H1 (cell line): ENCODE results near the gene FAM131A. TPM values are rescaled to one million over a fixed set of nuclear protein-coding genes. Genes with fewer than 3 reads are reported as not detected.

Source experiments
- CTCF ChIA-PET: fragments of 300-600 bp; sonication (Branson Sonifier 250); formaldehyde crosslinking; loops from one replicate; lab custom pipeline; 2021; ENCODE audit not compliant: partially characterized antibody; lab: Charles Lee
- POLR2A ChIA-PET: fragments of 300-600 bp; sonication (Branson Sonifier 250); formaldehyde crosslinking; loops from one replicate; lab custom pipeline; 2021; ENCODE audit warnings: inconsistent platforms; ENCODE audit not compliant: partially characterized antibody; lab: Charles Lee
- DNase-seq, 2 experiments: peaks; one replicate each; pipeline versions ENCODE4 v3.0.0 to v3.0.0-alpha.2; 2010 to 2022; ENCODE audit warnings: low spot score in 2 of 2, low read depth in 1 of 2, mixed read lengths in 1 of 2
- FAIRE-seq: peaks from 2 replicates; lab custom pipeline; 2011; peaks lifted over from hg19 to GRCh38; lab: Jason Lieb, UNC
- H2AFZ ChIP-seq: 2 replicates; pipeline ENCODE4 v1.8.1; 2012; ENCODE audit warnings: low read length, inconsistent platforms
- H2AK5ac ChIP-seq: 2 replicates; pipeline ENCODE4 v1.6.1; 2013; ENCODE audit warnings: low read depth, low read length
- H2BK120ac ChIP-seq: replicated peaks from 2 replicates; pipeline ENCODE3; 2013; ENCODE audit warnings: low read depth, low read length, inconsistent platforms
- H2BK12ac ChIP-seq: 2 replicates; pipeline ENCODE4 v1.6.1; 2013; ENCODE audit warnings: low read depth, low read length
- H2BK15ac ChIP-seq: 2 replicates; pipeline ENCODE4 v1.6.1; 2013; ENCODE audit warnings: low read length
- H2BK20ac ChIP-seq: 2 replicates; pipeline ENCODE4 v1.6.1; 2013; ENCODE audit warnings: low read length
- H2BK5ac ChIP-seq: 2 replicates; pipeline ENCODE4 v1.6.1; 2013; ENCODE audit warnings: low read depth, low read length
- H3K14ac ChIP-seq: 2 replicates; pipeline ENCODE4 v1.6.1; 2013; ENCODE audit warnings: inconsistent platforms; ENCODE audit not compliant: insufficient read length
- H3K18ac ChIP-seq: 2 replicates; pipeline ENCODE4 v1.6.1; 2013; ENCODE audit warnings: low read length; ENCODE audit errors: extremely low read depth
- H3K23ac ChIP-seq: 2 replicates; pipeline ENCODE4 v1.6.1; 2013; ENCODE audit warnings: inconsistent platforms; ENCODE audit not compliant: insufficient read length
- H3K23me2 ChIP-seq: 2 replicates; pipeline ENCODE4 v1.6.1; 2013; ENCODE audit warnings: low read depth, low read length
- H3K27ac ChIP-seq: 2 replicates; pipeline ENCODE4 v1.6.1; 2011; ENCODE audit warnings: low read depth, low read length, inconsistent platforms
- H3K27me3 ChIP-seq, 4 experiments: replicated peaks in 1 of 4; 1 replicate in 1 of 4; 2 replicates in 3 of 4; pipeline versions ENCODE4 v1.6.1 to v1.8.1; 2011 to 2013; ENCODE audit warnings: low read length in 3 of 4, mild to moderate bottlenecking in 3 of 4, inconsistent platforms in 2 of 4, mixed read lengths in 2 of 4, moderate library complexity in 1 of 4; ENCODE audit not compliant: control insufficient read depth in 3 of 4, insufficient read depth in 3 of 4; ENCODE audit errors: extremely low read depth in 1 of 4
- H3K36me3 ChIP-seq, 4 experiments: 2 replicates each; pipeline versions ENCODE4 v1.6.1 to v1.8.1; 2011 to 2013; ENCODE audit warnings: mild to moderate bottlenecking in 4 of 4, low read length in 3 of 4, moderate library complexity in 2 of 4, control low read depth in 1 of 4, inconsistent platforms in 1 of 4; ENCODE audit not compliant: insufficient read depth in 4 of 4, control insufficient read depth in 2 of 4
- H3K4ac ChIP-seq: replicated peaks from 2 replicates; pipeline ENCODE3; 2013; ENCODE audit warnings: low read length, low read depth, mixed read lengths, inconsistent platforms; ENCODE audit not compliant: insufficient read length
- H3K4me1 ChIP-seq, 4 experiments: replicated peaks in 1 of 4; 1 replicate in 1 of 4; 2 replicates in 3 of 4; pipeline versions ENCODE4 v1.6.1 to v1.8.1; 2011 to 2013; ENCODE audit warnings: low read length in 3 of 4, inconsistent platforms in 2 of 4, mixed read lengths in 1 of 4; ENCODE audit not compliant: insufficient read depth in 4 of 4, control insufficient read depth in 3 of 4
- H3K4me2 ChIP-seq, 2 experiments: 2 replicates each; pipeline versions ENCODE4 v1.6.1 to v1.8.1; 2011 to 2013; ENCODE audit warnings: low read depth in 2 of 2, low read length in 2 of 2, control low read depth in 1 of 2, inconsistent platforms in 1 of 2, mild to moderate bottlenecking in 1 of 2; ENCODE audit not compliant: insufficient read depth in 1 of 2
- H3K4me3 ChIP-seq, 4 experiments: fragments of 200-600, 300-600 bp in 1 of 4; sonication (generic), shearing (Covaris generic), sonication (Bioruptor Twin) in 1 of 4; 2 replicates each; pipeline versions ENCODE4 v1.5.1 to v1.8.1; 2011 to 2016; ENCODE audit warnings: low read length in 4 of 4, low read depth in 3 of 4, control low read depth in 2 of 4, inconsistent platforms in 2 of 4, mild to moderate bottlenecking in 2 of 4, mixed read lengths in 1 of 4, moderate library complexity in 1 of 4; ENCODE audit not compliant: insufficient read depth in 2 of 4; ENCODE audit errors: extremely low read depth in 1 of 4
- H3K56ac ChIP-seq: replicated peaks from 2 replicates; pipeline ENCODE3; 2013; ENCODE audit warnings: low read depth, mild to moderate bottlenecking, mixed read lengths, low read length, inconsistent platforms; ENCODE audit not compliant: insufficient read length
- H3K79me1 ChIP-seq: 2 replicates; pipeline ENCODE4 v1.6.1; 2013; ENCODE audit warnings: low read depth, low read length, control low read depth
- H3K79me2 ChIP-seq, 2 experiments: 2 replicates each; pipeline versions ENCODE4 v1.6.1 to v1.8.1; 2012 to 2013; ENCODE audit warnings: low read length in 2 of 2, mild to moderate bottlenecking in 2 of 2, inconsistent platforms in 1 of 2; ENCODE audit not compliant: insufficient read depth in 2 of 2, control insufficient read depth in 1 of 2
- H3K9ac ChIP-seq, 4 experiments: replicated peaks in 1 of 4; 1 replicate in 1 of 4; 2 replicates in 3 of 4; pipeline versions ENCODE4 v1.6.1 to v1.8.1; 2011 to 2013; ENCODE audit warnings: low read depth in 3 of 4, low read length in 3 of 4, control low read depth in 2 of 4, mild to moderate bottlenecking in 2 of 4, moderate library complexity in 2 of 4, inconsistent platforms in 1 of 4; ENCODE audit errors: extremely low read depth in 1 of 4
- H3K9me3 ChIP-seq, 2 experiments: 2 replicates each; pipeline versions ENCODE4 v1.6.1 to v1.8.1; 2012 to 2013; ENCODE audit warnings: mild to moderate bottlenecking in 2 of 2, moderate library complexity in 2 of 2, control low read depth in 1 of 2, inconsistent platforms in 1 of 2, low read depth in 1 of 2, low read length in 1 of 2, mixed read lengths in 1 of 2; ENCODE audit not compliant: insufficient read depth in 2 of 2
- H4K20me1 ChIP-seq, 2 experiments: replicated peaks in 1 of 2; 2 replicates each; pipeline versions ENCODE3 to v1.8.1; 2011 to 2013; ENCODE audit warnings: inconsistent platforms in 2 of 2, low read length in 2 of 2, mild to moderate bottlenecking in 1 of 2; ENCODE audit not compliant: insufficient read depth in 2 of 2, control insufficient read depth in 1 of 2
- H4K5ac ChIP-seq: 2 replicates; pipeline ENCODE4 v1.6.1; 2013; ENCODE audit warnings: low read length, low read depth, mixed read lengths, inconsistent platforms; ENCODE audit not compliant: insufficient read length
- H4K8ac ChIP-seq: 2 replicates; pipeline ENCODE4 v1.8.0; 2013; ENCODE audit warnings: mild to moderate bottlenecking, moderate library complexity, low read length, inconsistent platforms; ENCODE audit not compliant: insufficient read depth; ENCODE audit errors: extremely low read depth
- H4K91ac ChIP-seq: replicated peaks from 2 replicates; pipeline ENCODE3; 2013; ENCODE audit warnings: low read length, mixed read lengths, inconsistent platforms; ENCODE audit not compliant: insufficient read length
- CBX5 ChIP-seq: fragments of 300-800, 300-1000 bp; sonication (generic); IDR thresholded peaks from 2 replicates; pipeline ENCODE4 v1.7.1; 2016; ENCODE audit warnings: antibody characterized with exemption, low read length, low read depth
- CEBPB ChIP-seq: IDR thresholded peaks from 2 replicates; pipeline ENCODE4 v1.6.1; 2012; ENCODE audit warnings: low read depth, low read length
- CHD2 ChIP-seq: IDR thresholded peaks from 2 replicates; pipeline ENCODE4 v1.6.1; 2012; ENCODE audit warnings: low read length, improper control_type of control experiment
- CTBP2 ChIP-seq: IDR thresholded peaks from 2 replicates; pipeline ENCODE4 v1.7.0; 2011; ENCODE audit warnings: borderline replicate concordance, mild to moderate bottlenecking, moderate library complexity, mixed read lengths, low read length; ENCODE audit not compliant: insufficient read depth, insufficient read length
- EGR1 ChIP-seq: IDR thresholded peaks from 2 replicates; pipeline ENCODE4 v1.6.1; 2011; ENCODE audit warnings: low read depth, low read length, borderline replicate concordance
- EZH2 ChIP-seq: fragments of 200-600 bp; sonication (generic); IDR thresholded peaks from 2 replicates; pipeline ENCODE4 v1.7.1; 2012; ENCODE audit warnings: low read depth, mild to moderate bottlenecking, moderate library complexity, low read length, inconsistent platforms; ENCODE audit not compliant: severe bottlenecking
- GABPA ChIP-seq: IDR thresholded peaks from 2 replicates; pipeline ENCODE4 v1.6.1; 2011; ENCODE audit warnings: mild to moderate bottlenecking, low read length, moderate library complexity, borderline replicate concordance; ENCODE audit not compliant: insufficient read depth
- HDAC2 ChIP-seq, 2 experiments: fragments of 300-600 bp in 1 of 2; sonication (generic) in 1 of 2; IDR thresholded peaks; 2 replicates each; pipeline ENCODE4 v1.6.1; 2011 to 2012; ENCODE audit warnings: low read depth in 2 of 2, low read length in 2 of 2, mild to moderate bottlenecking in 2 of 2, moderate library complexity in 2 of 2, borderline replicate concordance in 1 of 2, inconsistent platforms in 1 of 2
- RXRA ChIP-seq: IDR thresholded peaks from 2 replicates; pipeline ENCODE4 v1.6.1; 2011; ENCODE audit warnings: low read depth, mild to moderate bottlenecking, low read length, moderate library complexity; ENCODE audit not compliant: insufficient read depth
- TAF7 ChIP-seq: optimal IDR thresholded peaks from 2 replicates; pipeline ENCODE3; 2011; ENCODE audit warnings: low read depth, mild to moderate bottlenecking, inconsistent platforms, low read length, moderate library complexity, borderline replicate concordance
- TCF12 ChIP-seq: IDR thresholded peaks from 2 replicates; pipeline ENCODE4 v1.6.1; 2011; ENCODE audit warnings: low read depth, mild to moderate bottlenecking, low read length
- WGBS, 2 experiments: shearing (Covaris generic) in 1 of 2; methylation state at CpG; one replicate each; pipeline versions ENCODE4 v1.1.6 to v1.1.7; 2013 to 2015; ENCODE audit warnings: low lambda C conversion rate in 2 of 2, mixed read lengths in 2 of 2, inconsistent platforms in 1 of 2, low coverage in 1 of 2, missing lambda C conversion rate in 1 of 2; ENCODE audit not compliant: insufficient replicate concordance in 2 of 2, insufficient coverage in 1 of 2, insufficient read length in 1 of 2; ENCODE audit errors: extremely low coverage in 1 of 2, missing lambda C conversion rate in 1 of 2; 5-methylcytosine and 5-hydroxymethylcytosine counted together
- polyA plus RNA-seq, 7 experiments: library from polyadenylated mRNA; depleted of rRNA in 3 of 7; stranded (reverse) in 5 of 7; unstranded in 2 of 7; fragments of >200 nt in 5 of 7; fragments of 200-250 nt in 2 of 7; gene quantifications; 1 replicate in 5 of 7; 2 replicates in 1 of 7; 4 replicates in 1 of 7; pipeline versions ENCODE4 v1.2.1 to v1.2.3, GENCODE V29; 2011 to 2013; ENCODE audit warnings: missing spikeins in 2 of 7, mixed read lengths in 2 of 7
- total RNA-seq: library from RNA; stranded (reverse); fragmentation: NEBNext Ultra II Directional; extraction: Animal tissue kit (Norgen Biotek cat#: 25700); gene quantifications from 2 replicates; pipeline ENCODE4 v1.2.1, GENCODE V29; 2021

FAM131A gene
- total and polyA plus RNA-seq, 2 of the 8 experiments (the other 6 are each of a cell fraction or from before 2014, with no cell fraction given), result 16.0 to 21.9 TPM

DNA sequence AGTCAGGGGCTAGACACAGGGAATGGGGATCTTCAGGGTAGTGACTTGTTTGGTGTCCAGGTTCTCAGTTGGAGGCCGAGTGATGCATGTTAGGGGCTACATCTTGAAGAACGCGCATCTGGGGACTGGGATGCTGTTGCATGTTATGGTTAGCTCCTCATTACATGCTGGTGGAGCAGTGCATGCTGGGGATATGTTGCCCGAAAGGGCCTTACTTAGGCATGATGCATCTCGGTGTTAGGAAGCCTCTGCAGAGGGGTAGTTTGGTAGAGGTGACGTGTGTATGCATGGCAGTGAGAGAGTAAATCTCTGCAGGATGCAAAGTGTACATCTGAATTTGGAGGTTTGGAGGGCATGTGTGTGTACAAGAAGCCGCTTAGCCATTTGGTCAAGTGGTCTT is 20.6 kb upstream of the FAM131A start:
- no peak overlapping the region for H3K4ac ChIP-seq
- FAIRE-seq, result no peak

More for the DNA sequence above, 20.6 kb upstream of the FAM131A start:
- peak overlapping the region in 3 of 4 experiments; percentile 27 to 44 (median 34); a peak in 3 of 7 replicates for H3K9ac ChIP-seq
- H3K4me1 ChIP-seq, result peaks cover 3 to 9% (median 6%) of the 10 kb centered on the region in 4 experiments
- no peaks in the 10 kb centered on the region for H3K27me3 ChIP-seq
- H4K8ac ChIP-seq, result no peak overlapping the region
- H2BK12ac ChIP-seq, result no peak overlapping the region
- no peaks in the 10 kb centered on the region for H3K9me3 ChIP-seq
- no peak overlapping the region for H3K18ac ChIP-seq
- TF ChIP-seq CBX5 (no peak), TAF7 (no peak), EZH2 (no peak), EGR1 (no peak), HDAC2 (IDR thresholded peaks at IDR 0.05; ENCODE audit: borderline replicate concordance in 1 of 2, low read depth in 2 of 2, low read length in 2 of 2) (no peak), CHD2 (no peak), CTBP2 (no peak), TCF12 (no peak), RXRA (no peak), GABPA (no peak), CEBPB (no peak)
- H4K20me1 ChIP-seq, result peaks cover 32 to 39% of the 10 kb centered on the region in 2 experiments
- no peak overlapping the region for H3K27ac ChIP-seq
- no peak overlapping the region for H3K14ac ChIP-seq
- peaks cover 37 to 62% of the 10 kb centered on the region in 2 experiments for H3K79me2 ChIP-seq
- no peaks in the 10 kb centered on the region; the same call in 1 of the 2 replicates for H3K23me2 ChIP-seq
- peaks cover 11% of the 10 kb centered on the region for H3K79me1 ChIP-seq
- no peak overlapping the region for H2BK5ac ChIP-seq
- 90% methylated on average over 7 of the region's 7 CpGs; no CpG with 5 or more reads in 1 of the 2 experiments for WGBS, 2 experiments
- no peak for DNase-seq
- peaks cover 22 to 51% (median 35%) of the 10 kb centered on the region in 4 experiments for H3K36me3 ChIP-seq
- H4K91ac ChIP-seq, result no peak overlapping the region
- peak overlapping the region; percentile 85 to 97; a peak in 3 of 4 replicates for H3K4me2 ChIP-seq
- no peak overlapping the region for H4K5ac ChIP-seq
- no peak overlapping the region for H2BK15ac ChIP-seq
- ChIA-PET POLR2A (interaction anchor here (0.6 to 12.3 kb wide), 11 partner anchors 11 to 489 kb away, joined by 3 to 148 read pairs (median 7); partner anchors contain the start of genes CLCN2, FAM131A, PARL and POLR2H), CTCF (interaction anchor here (1.0 to 1.9 kb wide), 5 partner anchors 10 to 29 kb away, joined by 3 to 5 read pairs (median 4); no protein-coding TSS in a partner anchor)
- no peak overlapping the region for H3K23ac ChIP-seq
- H2BK20ac ChIP-seq, result no peak overlapping the region
- no peak overlapping the region for H2AFZ ChIP-seq
- H2BK120ac ChIP-seq, result no peak overlapping the region
- no peak overlapping the region for H3K56ac ChIP-seq
- peak overlapping the region in 2 of 4 experiments; percentile 83 to 96; a peak in 2 of 8 replicates for H3K4me3 ChIP-seq
- no peak overlapping the region for H2AK5ac ChIP-seq
